OCI-LY7 (cell line): Measurements from ENCODE around the gene ZNF615.

ENCODE experiments used
- CTCF ChIP-seq: fragments of 200-600 bp; sonication (generic); conservative IDR thresholded peaks from 2 replicates; pipeline ENCODE4 v1.5.1; 2014; ENCODE audit warnings: mild to moderate bottlenecking, antibody characterized with exemption, low read length, moderate library complexity, mixed read lengths
- EZH2phosphoT487 ChIP-seq: fragments of 200-600 bp; sonication (generic); IDR thresholded peaks from 2 replicates; pipeline ENCODE4 v1.6.1; 2018; ENCODE audit warnings: low read depth, borderline replicate concordance, mild to moderate bottlenecking, mixed run types, antibody characterized with exemption, low read length, moderate library complexity, mixed read lengths

- TF ChIP-seq CTCF: no peak
- TF ChIP-seq EZH2phosphoT487: no peak
Observed at GRCh38 chr19:51970718-51971117, 37.3 kb downstream of the ZNF615 start.
